Right lobe of liver (tissue), 4 donors: Measurements from ENCODE around the gene SLC4A8.

ENCODE experiments used
- POLR2A ChIP-seq: fragments of 450-650 bp; IDR thresholded peaks from one replicate; pipeline ENCODE4 v1.6.1; 2017; ENCODE audit warnings: antibody characterized with exemption, mild to moderate bottlenecking
- TF ChIP-seq, protein P1 (sequence below), 4 donors: fragments of 200-600 bp in 3 of 4; fragments of 450-650 bp in 1 of 4; IDR thresholded peaks; one replicate each; pipeline versions ENCODE4 v1.5.1 to v1.8.0; 2016 to 2022; ENCODE audit warnings: antibody characterized with exemption in 4 of 4, mild to moderate bottlenecking in 2 of 4
- donor health status: DM: no; HTN: no; CAD: no.
- donor health status: DM: no; HTN: no; CAD: no.
- donor health status: DM: no; HTN: yes; CAD: no.

- TF ChIP-seq, protein P1, sequence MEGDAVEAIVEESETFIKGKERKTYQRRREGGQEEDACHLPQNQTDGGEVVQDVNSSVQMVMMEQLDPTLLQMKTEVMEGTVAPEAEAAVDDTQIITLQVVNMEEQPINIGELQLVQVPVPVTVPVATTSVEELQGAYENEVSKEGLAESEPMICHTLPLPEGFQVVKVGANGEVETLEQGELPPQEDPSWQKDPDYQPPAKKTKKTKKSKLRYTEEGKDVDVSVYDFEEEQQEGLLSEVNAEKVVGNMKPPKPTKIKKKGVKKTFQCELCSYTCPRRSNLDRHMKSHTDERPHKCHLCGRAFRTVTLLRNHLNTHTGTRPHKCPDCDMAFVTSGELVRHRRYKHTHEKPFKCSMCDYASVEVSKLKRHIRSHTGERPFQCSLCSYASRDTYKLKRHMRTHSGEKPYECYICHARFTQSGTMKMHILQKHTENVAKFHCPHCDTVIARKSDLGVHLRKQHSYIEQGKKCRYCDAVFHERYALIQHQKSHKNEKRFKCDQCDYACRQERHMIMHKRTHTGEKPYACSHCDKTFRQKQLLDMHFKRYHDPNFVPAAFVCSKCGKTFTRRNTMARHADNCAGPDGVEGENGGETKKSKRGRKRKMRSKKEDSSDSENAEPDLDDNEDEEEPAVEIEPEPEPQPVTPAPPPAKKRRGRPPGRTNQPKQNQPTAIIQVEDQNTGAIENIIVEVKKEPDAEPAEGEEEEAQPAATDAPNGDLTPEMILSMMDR (IDR thresholded peaks at IDR 0.05) = no peak
- TF ChIP-seq POLR2A = no peak
Observed at GRCh38 chr12:51401486-51401885, 23.1 kb upstream of the SLC4A8 start.
